ENCODE measurements around the gene TMSB4X. TPM values are rescaled to one million over a fixed set of nuclear protein-coding genes. Genes with fewer than 3 reads are reported as not detected.

The TMSB4X gene
- 1,000 to 10,000 TPM; 3,003 to 8,971 (median 6,474) TPM for total RNA-seq

DNA sequence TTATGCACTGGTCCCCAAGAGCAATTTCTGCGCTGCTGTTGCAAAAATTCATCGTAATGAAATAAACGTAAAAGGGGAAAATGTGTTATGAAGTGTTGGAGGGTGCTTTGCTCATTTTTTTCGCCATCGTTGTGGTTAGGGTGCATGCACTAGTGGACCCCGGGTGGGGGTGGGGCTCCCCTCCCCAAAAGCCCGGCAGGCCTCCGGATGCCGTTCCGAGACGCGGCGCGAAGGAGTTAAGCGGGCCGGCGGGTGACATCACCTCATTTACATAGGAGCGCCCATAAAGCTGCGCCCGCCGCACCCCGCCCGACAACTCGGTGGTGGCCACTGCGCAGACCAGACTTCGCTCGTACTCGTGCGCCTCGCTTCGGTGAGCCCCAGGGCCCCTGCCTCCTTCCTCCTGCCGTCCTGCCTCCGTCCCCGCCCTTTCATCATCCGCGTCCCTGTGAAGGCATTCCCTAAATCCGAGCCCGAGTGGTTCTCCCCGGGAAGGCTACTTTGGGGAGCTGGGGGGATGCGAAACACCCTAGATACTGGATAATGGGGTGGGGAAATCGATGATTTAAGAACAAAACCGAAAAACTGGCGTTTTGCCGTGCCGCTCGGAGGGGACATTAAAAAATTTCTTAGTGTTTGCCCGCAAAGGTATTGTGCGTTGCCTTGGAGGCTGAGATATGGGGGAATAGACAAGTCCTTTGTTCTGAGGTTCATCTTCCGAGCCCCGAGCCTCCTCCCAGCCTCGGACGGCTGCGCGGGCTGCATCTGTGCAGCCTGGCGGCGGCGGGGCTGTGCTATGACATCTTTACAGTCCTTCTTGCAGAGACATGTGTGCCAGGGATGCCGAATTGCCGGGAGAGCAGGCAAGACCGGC lies at the start of gene TMSB4X:
TMSB4X (plus strand) TSS at position 315 of the 874 bp plus-strand sequence.
- TF ChIP-seq, protein P1, sequence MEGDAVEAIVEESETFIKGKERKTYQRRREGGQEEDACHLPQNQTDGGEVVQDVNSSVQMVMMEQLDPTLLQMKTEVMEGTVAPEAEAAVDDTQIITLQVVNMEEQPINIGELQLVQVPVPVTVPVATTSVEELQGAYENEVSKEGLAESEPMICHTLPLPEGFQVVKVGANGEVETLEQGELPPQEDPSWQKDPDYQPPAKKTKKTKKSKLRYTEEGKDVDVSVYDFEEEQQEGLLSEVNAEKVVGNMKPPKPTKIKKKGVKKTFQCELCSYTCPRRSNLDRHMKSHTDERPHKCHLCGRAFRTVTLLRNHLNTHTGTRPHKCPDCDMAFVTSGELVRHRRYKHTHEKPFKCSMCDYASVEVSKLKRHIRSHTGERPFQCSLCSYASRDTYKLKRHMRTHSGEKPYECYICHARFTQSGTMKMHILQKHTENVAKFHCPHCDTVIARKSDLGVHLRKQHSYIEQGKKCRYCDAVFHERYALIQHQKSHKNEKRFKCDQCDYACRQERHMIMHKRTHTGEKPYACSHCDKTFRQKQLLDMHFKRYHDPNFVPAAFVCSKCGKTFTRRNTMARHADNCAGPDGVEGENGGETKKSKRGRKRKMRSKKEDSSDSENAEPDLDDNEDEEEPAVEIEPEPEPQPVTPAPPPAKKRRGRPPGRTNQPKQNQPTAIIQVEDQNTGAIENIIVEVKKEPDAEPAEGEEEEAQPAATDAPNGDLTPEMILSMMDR (IDR thresholded peaks at IDR 0.05; ENCODE audit: low read depth): no peak

DNA sequence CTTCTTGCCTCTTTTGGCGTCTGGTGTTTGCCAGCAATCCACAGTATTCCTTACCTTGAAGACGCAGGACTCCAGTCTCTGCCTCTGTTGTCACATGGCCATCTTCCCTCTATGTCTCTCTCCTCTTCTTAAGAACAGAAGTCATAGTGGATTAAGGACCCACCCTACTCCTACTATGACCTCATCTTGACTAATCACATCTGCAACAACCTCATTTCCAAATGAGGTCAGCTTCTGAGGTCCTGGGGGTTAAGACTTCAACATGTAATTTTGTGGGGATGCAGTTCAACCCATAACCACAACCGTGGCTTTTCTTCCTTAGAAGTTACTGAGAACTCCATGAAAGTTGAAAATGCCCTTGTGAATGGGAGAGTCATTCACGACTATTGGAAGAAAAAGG lies 45.2 kb upstream of the TMSB4X start:
- TF ChIP-seq, protein P1 (IDR thresholded peaks at IDR 0.05; ENCODE audit: low read depth): no peak

DNA sequence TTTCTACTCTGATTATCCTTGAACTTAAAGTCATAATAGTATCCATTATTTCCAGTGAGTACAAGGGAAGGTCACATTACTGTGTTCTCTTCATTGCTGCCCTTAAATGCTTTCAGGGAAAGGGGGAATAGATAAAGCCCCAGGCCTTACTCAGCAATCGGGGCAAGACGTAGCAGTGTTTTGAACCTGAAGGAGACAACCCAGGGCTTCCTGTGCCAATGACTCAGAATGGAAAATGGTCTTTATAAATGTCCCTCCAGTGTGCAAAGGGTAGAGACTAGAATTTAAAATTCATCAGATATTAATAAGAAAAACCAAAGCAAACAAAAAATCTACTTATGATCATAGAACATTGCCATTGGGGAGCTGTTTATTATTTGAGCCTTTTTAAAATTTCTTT lies 44.8 kb upstream of the TMSB4X start:
- TF ChIP-seq, protein P1 (IDR thresholded peaks at IDR 0.05; ENCODE audit: low read depth): no peak

DNA sequence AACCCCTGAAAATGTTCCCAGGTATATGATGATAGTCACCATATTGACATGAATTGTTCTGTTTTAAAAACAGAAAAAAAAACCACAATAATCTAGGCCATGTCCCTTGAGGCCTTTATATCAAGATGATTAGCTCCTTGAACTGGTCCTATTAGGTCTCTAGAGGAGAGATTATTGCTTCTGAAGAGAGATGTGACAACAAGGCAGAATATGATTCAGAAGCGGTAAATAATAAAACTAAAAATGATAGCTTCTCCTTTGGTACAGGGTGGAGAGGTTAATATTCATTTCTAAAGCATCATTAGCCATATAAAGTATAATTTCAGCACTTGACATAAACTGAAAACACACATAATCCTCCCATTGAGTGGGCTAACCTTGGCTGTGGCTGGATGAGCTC lies 42.7 kb upstream of the TMSB4X start:
- TF ChIP-seq, protein P1 (IDR thresholded peaks at IDR 0.05; ENCODE audit: low read depth): no peak

DNA sequence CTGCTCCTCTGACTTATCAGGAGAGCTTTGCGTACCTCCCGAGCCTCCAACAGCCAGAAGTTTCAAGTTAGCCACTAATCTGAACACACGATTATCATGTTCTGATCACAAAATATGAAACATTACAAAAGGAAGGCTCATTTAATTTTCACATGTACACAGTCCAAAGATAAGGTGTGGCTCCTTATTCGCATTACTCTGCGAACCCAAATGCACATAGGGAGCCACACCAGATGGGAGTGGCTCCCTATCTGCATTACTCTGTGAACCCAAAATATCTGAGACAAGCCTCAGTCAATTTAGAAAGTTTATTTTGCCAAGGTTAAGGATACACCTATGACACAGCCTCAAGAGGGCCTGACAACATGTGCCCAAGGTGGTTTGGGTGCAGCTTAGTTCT lies 40.1 kb upstream of the TMSB4X start:
- TF ChIP-seq, protein P1 (IDR thresholded peaks at IDR 0.05; ENCODE audit: low read depth): no peak

DNA sequence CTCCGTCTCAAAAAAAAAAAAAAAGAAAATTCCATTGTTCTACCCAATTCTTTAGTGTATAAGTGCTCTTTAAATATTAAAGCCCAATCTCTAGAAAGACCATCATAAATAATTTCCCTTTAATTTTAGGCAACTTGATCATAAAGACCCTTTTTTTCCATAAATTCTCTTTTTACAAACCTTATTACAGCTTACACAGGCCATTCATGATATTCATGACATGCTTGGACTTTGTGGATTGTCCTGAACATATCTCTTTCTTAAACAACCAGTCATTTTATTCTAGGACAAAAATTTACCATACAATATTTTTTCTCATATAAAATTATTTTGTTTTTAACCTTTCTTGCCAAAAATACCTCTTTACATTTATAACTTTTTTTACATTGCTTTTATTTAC lies 38.0 kb upstream of the TMSB4X start:
- TF ChIP-seq, protein P1 (IDR thresholded peaks at IDR 0.05; ENCODE audit: low read depth): no peak

DNA sequence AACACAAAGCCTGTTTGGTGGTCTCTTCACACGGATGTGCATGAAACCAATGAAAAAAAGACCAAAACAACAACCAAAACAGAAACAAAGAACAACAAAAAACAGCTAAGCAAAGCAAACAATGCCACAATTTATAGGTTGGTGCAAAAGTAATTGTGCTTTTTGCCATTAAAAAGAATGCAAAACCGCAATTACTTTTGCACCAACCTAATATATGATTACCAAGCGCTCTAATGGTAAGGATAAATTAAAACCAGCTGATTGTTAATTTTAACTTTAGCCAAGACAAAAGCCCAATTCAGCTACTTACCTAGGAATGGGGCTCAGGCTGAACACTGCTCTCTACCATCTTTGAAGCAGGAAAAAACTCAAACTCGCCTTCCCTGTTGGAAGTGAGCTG lies 29.4 kb upstream of the TMSB4X start:
- TF ChIP-seq, protein P1 (IDR thresholded peaks at IDR 0.05; ENCODE audit: low read depth): no peak

Measured in subcutaneous adipose tissue (tissue), 4 donors.